RPMI8226 (cell line): ENCODE results near the gene CTBP2.
"Not testable (repeated sequence)": the region's sequence is repeated elsewhere in the genome, so short reads cannot be mapped to it uniquely, and the experiment has no call there.

Experiments
- DNase-seq: peaks from one replicate; pipeline ENCODE4 v3.0.0-alpha.2; 2015

CTBP2 gene

GRCh38 chr10:124991835-124992234, 168.5 kb downstream of the CTBP2 start:
- DNase-seq = no peak

- no peak for DNase-seq
Observed at GRCh38 chr10:124990671-124991625, 169.4 kb downstream of the CTBP2 start.

GRCh38 chr10:124989526-124989925, 170.8 kb downstream of the CTBP2 start:
- DNase-seq = no peak

GRCh38 chr10:124988753-124989152, 171.6 kb downstream of the CTBP2 start:
- not testable (repeated sequence) for DNase-seq

GRCh38 chr10:124987788-124988187, 172.6 kb downstream of the CTBP2 start:
- no peak for DNase-seq

GRCh38 chr10:124985162-124985561, 175.2 kb downstream of the CTBP2 start:
- no peak for DNase-seq

- no peak for DNase-seq
Observed at GRCh38 chr10:124984376-124984775, 176.0 kb downstream of the CTBP2 start.

- no peak for DNase-seq
Observed at GRCh38 chr10:124983321-124983720, 177.0 kb downstream of the CTBP2 start.

- no peak for DNase-seq
Observed at GRCh38 chr10:124978376-124978725, 182.0 kb downstream of the CTBP2 start.

GRCh38 chr10:124977648-124978375, 182.6 kb downstream of the CTBP2 start:
- DNase-seq = no peak

GRCh38 chr10:124977161-124977560, 183.2 kb downstream of the CTBP2 start:
- DNase-seq = no peak

GRCh38 chr10:124975977-124976514, 184.3 kb downstream of the CTBP2 start:
- no peak for DNase-seq

- DNase-seq = no peak
Observed at GRCh38 chr10:124974131-124974530, 186.2 kb downstream of the CTBP2 start.

- DNase-seq = no peak
Observed at GRCh38 chr10:124972637-124973036, 187.7 kb downstream of the CTBP2 start.

- no peak for DNase-seq
Observed at GRCh38 chr10:124971276-124971675, 189.1 kb downstream of the CTBP2 start.

GRCh38 chr10:124967255-124967654, 193.1 kb downstream of the CTBP2 start:
- no peak for DNase-seq

- no peak for DNase-seq
Observed at GRCh38 chr10:124966008-124966407, 194.4 kb downstream of the CTBP2 start.

GRCh38 chr10:124963866-124964720, 196.3 kb downstream of the CTBP2 start:
- DNase-seq = no peak

GRCh38 chr10:124962421-124962820, 197.9 kb downstream of the CTBP2 start:
- no peak for DNase-seq

GRCh38 chr10:124961248-124961570, 199.2 kb downstream of the CTBP2 start:
- DNase-seq = no peak

- no peak for DNase-seq
Observed at GRCh38 chr10:124959564-124959963, 200.8 kb downstream of the CTBP2 start.

GRCh38 chr10:124957404-124957947, 202.9 kb downstream of the CTBP2 start:
- DNase-seq = no peak

GRCh38 chr10:124956764-124957163, 203.6 kb downstream of the CTBP2 start:
- no peak for DNase-seq
